T47D (cell line): Measurements from ENCODE around the gene MMEL1.
A peak's percentile ranks its signal among the peaks of the same experiment; 100 is the strongest.

Experiments
- DNase-seq, 2 experiments: peaks; one replicate each; pipeline versions ENCODE4 v3.0.0 to v3.0.0-alpha.2; 2011 to 2012; ENCODE audit warnings: low read depth in 1 of 2, low spot score in 1 of 2
- JUND ChIP-seq: IDR thresholded peaks from 2 replicates; pipeline ENCODE4 v1.6.1; 2012; ENCODE audit warnings: low read depth
- in situ Hi-C: cut with HindIII; loops from 2 replicates; pipeline ENCODE4 v1.10.0; 2016; ENCODE audit warnings: low sequenced_read_pairs, low pct_unique_long_range_greater_than_20kb

MMEL1 gene

DNA sequence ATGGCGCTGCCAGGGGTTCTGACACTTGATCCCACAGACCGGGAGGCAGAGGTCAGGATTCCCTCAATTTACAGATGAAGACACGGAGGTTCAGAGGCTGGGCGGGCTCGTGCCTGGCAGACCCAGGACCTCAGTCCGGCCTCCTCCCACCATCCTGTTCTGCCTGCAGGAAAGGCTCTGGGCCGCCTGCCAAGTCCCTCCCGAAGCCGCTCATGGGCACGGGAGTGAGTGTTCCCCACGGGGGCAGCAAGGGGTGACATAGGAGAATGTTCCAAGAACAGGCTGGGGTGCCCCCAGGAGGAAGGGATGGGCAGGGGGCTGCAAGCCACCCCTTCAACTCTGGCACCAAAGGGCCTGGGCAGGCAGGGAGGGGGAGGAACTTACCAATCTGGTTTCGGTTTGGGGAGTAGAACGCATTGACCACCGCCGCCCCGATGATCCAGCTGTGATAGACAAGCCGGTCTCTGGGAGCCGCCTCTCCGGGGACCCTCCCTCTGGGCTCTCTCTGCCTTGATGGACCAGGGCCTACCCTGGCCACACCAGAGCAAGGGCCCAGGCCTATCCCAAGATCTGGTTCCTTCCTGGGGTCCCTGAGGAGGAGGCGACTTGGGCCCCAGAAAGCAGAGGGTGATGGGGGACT, 38.7 kb downstream of the MMEL1 start:
- in situ Hi-C loops = no loop called here
- DNase-seq = no peak
- no peak for TF ChIP-seq JUND

DNA sequence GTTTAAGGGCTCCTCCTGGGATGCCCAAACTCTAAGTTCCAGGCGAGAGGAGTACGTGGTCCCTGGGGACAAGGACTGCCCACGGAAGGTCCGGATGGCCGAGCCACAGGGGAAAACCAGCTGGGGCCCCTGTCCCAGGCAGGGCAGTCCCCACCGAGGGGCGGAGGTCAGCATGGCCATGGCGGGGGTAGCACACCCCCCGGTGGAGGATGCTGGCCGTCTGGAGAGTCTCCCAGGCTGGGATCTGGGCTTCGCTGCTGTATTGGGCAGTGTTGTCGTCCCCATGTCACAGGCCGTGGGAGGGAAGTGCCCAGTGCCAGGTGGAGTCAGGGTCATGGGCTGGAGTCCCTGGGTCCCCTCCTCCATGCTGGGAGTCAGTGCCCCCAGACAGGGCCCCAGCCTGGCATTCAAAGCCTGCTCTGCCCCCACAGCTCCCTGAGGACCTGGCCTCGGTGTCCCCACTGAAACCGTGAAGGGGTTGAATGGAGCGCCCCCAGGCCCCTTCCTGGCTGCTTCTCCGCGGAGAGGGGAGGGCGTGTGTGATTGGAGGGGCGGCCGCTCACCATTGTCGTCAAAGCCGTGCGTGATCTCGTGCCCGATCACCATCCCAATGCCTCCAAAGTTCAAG, 39.5 kb downstream of the MMEL1 start:
- no peak for TF ChIP-seq JUND
- in situ Hi-C loops = no loop called here
- no peak for DNase-seq

GRCh38 chr1:2592672-2593071, 40.1 kb downstream of the MMEL1 start:
- DNase-seq = peak; percentile 70 to 77
- TF ChIP-seq JUND = no peak
- in situ Hi-C loops = no loop called here

DNA sequence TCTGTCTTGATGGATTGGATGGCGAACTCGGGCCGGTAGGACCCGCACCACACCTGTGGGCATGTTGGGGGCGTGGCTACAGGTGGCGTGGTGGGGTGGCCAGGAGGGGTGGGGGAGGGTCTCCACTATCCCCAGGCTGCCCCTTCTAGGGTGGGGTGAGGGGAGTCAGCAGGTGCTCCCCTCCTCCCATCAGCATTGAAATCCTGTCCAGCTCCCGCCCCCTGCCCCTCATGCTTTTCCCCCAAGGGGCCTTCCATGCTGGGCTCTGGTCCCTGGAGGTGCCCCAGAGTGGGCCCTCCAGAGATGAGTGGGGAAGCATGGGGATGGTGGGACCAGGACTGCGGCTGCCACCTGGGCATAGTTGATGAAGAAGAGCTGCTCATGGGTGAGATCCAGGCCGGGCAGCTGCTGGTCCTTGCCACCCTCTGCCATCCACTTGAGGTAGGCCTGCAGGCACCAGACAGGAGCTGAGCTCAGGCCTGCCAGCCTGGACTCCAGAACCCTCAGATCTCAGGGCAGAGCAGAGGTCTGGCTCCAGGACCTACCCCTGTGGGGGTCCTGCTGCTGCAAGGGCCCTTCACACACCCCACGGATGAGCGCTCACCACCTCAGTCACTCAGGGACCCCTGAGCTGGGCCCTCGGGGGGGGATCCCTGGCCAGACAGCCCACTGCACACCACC, 41.1 kb downstream of the MMEL1 start:
- no peak for TF ChIP-seq JUND
- in situ Hi-C loops = no loop called here
- DNase-seq = no peak

GRCh38 chr1:2591233-2591580, 41.6 kb downstream of the MMEL1 start:
- DNase-seq = no peak
- no peak for TF ChIP-seq JUND
- in situ Hi-C loops = no loop called here

DNA sequence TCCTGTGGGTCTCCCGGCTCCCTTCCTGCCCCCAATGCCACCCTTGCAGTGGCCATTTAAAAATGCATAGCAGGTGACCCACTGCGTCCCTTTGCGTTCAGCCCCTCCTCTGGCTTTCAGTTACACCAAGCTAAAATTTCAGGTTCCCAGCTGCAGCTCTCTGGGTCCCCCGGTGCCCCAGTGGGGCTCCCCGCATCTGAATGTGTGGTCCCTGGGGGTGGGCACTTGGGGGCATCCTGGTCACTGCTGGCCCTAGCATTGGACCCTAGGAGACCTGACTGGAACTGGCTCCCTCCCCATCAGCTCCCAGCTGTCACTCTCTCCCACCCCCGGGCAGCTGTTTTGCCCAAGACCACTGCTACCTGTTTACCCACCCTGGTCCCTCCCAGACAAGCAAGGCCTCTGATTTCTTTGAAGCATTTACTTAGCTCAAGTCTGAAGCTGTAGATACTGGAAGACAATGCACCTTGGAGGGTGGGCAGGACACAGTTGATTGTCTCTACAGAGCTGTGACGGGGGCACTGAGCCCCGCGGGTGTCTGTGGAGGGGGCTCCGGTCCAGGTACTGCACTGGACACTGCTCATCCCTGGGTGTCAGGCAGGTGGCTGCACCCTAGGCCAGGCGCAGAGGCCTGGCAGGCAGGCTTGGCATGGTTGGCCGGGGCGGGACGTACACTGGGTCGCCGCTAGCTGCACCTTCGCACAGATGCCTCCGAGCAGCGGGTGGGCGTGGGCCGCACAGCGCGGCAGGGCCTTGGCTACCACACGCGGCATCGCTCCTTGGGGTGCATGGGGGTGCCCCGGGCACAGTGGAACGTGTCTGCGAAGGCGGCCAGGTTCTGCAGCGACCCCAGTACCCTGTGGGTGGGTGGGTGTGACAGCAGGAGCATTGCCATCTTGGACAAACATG, 42.3 kb downstream of the MMEL1 start:
- in situ Hi-C loops = no loop called here
- TF ChIP-seq JUND = no peak
- no peak for DNase-seq

- no peak for DNase-seq
- TF ChIP-seq JUND = no peak
These were observed 43.2 kb downstream of the MMEL1 start for GRCh38 chr1:2589431-2590232.

GRCh38 chr1:2588661-2589430, 44.0 kb downstream of the MMEL1 start:
- no peak for TF ChIP-seq JUND
- in situ Hi-C loops = no loop called here
- DNase-seq = no peak

More at GRCh38 chr1:2589431-2590232, 43.2 kb downstream of the MMEL1 start:
- in situ Hi-C loops = no loop called here

DNA sequence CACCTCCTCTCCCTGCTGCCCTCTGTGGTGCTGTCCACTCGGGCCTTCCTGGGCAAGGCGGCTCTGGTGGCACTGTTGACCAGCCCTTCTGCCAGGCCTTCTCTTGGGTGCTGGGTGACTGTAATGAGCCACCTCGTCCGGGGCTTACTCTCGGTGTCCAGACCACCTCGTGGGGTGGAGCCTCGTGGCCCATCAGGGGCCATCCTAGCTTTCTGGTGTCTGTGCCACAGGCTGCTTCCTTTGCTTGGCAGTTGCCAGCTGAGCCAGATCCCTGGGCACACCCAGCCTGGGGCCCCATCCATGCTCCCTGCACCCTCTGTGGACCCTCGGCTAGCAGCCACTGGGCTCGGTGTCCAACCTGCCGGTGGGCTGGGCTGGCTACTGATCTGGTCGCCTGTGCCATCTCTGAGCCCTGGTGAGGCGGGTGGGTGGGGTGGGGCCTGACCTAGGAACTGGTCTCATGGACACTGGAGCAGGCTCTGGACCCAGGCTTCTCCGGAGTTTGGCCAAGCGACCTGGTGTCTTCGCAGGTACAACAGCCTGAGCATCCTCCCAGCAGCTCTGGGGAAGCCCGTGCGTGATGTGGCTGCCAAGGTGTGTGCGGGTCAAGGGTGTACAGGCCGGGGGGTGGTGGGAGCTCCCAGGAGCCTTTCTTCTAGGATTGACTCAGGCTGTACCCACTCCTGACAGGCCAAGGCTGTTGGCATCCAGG, 44.8 kb downstream of the MMEL1 start:
- in situ Hi-C loops = no loop called here
- DNase-seq = no peak
- TF ChIP-seq JUND = no peak

GRCh38 chr1:2587071-2587859, 45.6 kb downstream of the MMEL1 start:
- in situ Hi-C loops = no loop called here
- DNase-seq = peak in 1 of 2 experiments; percentile 54
- no peak for TF ChIP-seq JUND
